GM18511 (cell line): ENCODE results near the gene TANGO2.

Experiments used
- ATAC-seq: cut with Tn5 transposase; IDR thresholded peaks from one replicate; pipeline ENCODE4 v1.9.1; 2021; ENCODE audit warnings: mild to moderate bottlenecking, moderate library complexity; ENCODE audit not compliant: unreplicated experiment

TANGO2 gene

GRCh38 chr22:20024650-20025397, 3.9 kb downstream of the TANGO2 start:
- no peak for ATAC-seq

- no peak for ATAC-seq
These were observed 4.7 kb downstream of the TANGO2 start for GRCh38 chr22:20025401-20026203.

GRCh38 chr22:20026204-20026908, 5.4 kb downstream of the TANGO2 start:
- no peak for ATAC-seq

GRCh38 chr22:20026996-20027601, 6.2 kb downstream of the TANGO2 start:
- ATAC-seq, result no peak

GRCh38 chr22:20027966-20028854, 7.3 kb downstream of the TANGO2 start:
- no peak for ATAC-seq

GRCh38 chr22:20028855-20029549, 8.1 kb downstream of the TANGO2 start:
- no peak for ATAC-seq

- ATAC-seq, result no peak
These were observed 8.8 kb downstream of the TANGO2 start for GRCh38 chr22:20029550-20030225.

- ATAC-seq, result no peak
These were observed 11.0 kb downstream of the TANGO2 start for GRCh38 chr22:20031732-20032406.

- ATAC-seq, result no peak
These were observed 11.6 kb downstream of the TANGO2 start for GRCh38 chr22:20032407-20032991.

- ATAC-seq, result no peak
These were observed 12.3 kb downstream of the TANGO2 start for GRCh38 chr22:20033045-20033706.

GRCh38 chr22:20034143-20034542, 13.2 kb downstream of the TANGO2 start:
- no peak for ATAC-seq

- no peak for ATAC-seq
These were observed 14.6 kb downstream of the TANGO2 start for GRCh38 chr22:20035375-20036083.

- ATAC-seq, result no peak
These were observed 15.2 kb downstream of the TANGO2 start for GRCh38 chr22:20036084-20036482.

- ATAC-seq, result no peak
These were observed 15.9 kb downstream of the TANGO2 start for GRCh38 chr22:20036535-20037392.

GRCh38 chr22:20037419-20037818, 16.5 kb downstream of the TANGO2 start:
- ATAC-seq, result no peak

GRCh38 chr22:20038574-20038973, 17.7 kb downstream of the TANGO2 start:
- no peak for ATAC-seq
